Measurements from ENCODE around the gene PTPRT. TPM values are rescaled to one million over a fixed set of nuclear protein-coding genes. Genes with fewer than 3 reads are reported as not detected.

Gene PTPRT
- total RNA-seq, 2 experiments from 2014 or later = not detected

DNA sequence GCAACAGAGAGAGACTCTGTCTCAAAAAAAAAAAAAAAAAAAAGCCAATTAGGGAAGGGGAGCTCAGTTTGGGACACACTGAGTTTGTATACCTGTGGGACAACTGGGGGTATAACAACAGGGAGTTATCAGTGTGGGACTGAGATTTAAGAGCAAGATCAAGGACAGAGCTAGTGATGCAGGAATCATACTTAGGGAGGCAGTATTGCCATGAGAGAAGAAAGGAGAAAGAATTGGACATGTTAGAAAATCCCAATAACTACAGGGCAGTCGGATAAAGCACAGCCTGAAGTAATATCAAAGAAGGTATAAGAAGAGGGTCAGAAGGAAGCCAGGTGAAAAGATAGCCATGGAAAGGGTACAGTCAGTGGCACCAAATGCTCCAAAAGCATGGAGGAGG lies 121.2 kb downstream of the PTPRT start:
- Mint-ChIP-seq H3K27me3 (no peaks in the 10 kb centered on the region), H3K4me3 (no peak overlapping the region), H3K4me1 (ENCODE audit: low read depth) (no peaks in the 10 kb centered on the region), H3K9me3 (peaks cover 3% of the 10 kb centered on the region), H3K27ac (no peak overlapping the region), H3K36me3 (ENCODE audit: low read depth) (no peaks in the 10 kb centered on the region)
- ChIA-PET CTCF (no interaction called here), POLR2A (no interaction called here)
- TF ChIP-seq, protein P1, sequence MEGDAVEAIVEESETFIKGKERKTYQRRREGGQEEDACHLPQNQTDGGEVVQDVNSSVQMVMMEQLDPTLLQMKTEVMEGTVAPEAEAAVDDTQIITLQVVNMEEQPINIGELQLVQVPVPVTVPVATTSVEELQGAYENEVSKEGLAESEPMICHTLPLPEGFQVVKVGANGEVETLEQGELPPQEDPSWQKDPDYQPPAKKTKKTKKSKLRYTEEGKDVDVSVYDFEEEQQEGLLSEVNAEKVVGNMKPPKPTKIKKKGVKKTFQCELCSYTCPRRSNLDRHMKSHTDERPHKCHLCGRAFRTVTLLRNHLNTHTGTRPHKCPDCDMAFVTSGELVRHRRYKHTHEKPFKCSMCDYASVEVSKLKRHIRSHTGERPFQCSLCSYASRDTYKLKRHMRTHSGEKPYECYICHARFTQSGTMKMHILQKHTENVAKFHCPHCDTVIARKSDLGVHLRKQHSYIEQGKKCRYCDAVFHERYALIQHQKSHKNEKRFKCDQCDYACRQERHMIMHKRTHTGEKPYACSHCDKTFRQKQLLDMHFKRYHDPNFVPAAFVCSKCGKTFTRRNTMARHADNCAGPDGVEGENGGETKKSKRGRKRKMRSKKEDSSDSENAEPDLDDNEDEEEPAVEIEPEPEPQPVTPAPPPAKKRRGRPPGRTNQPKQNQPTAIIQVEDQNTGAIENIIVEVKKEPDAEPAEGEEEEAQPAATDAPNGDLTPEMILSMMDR (IDR thresholded peaks at IDR 0.05) = no peak
- ATAC-seq (no peak), DNase-seq (no peak)
- intact Hi-C loops (cut with micrococcal nuclease) = no loop called here

DNA sequence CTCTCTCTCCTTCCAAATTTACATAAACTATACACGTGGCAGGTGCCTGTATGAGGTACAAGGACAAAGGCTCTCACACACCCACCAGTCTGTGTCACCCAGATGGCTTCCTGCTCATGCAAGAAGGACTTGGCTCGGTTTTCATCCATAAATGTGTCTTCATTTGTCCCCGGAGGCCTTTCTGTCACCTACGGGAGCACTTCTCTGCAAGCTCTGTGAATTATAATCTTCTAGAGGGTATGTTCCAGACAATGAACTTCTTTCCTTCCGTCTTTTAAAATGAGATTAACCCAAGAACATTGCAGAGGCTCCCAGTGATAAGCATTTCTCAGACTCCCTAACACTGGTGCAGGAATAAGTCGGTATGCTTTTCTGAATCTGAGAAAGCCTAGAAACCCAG lies 123.6 kb downstream of the PTPRT start:
- TF ChIP-seq, protein P1 (IDR thresholded peaks at IDR 0.05) = no peak
- no peaks in the 10 kb centered on the region for H3K36me3 Mint-ChIP-seq (ENCODE audit: low read depth)
- intact Hi-C loops (cut with micrococcal nuclease) = no loop called here
- H3K27ac Mint-ChIP-seq = no peak overlapping the region
- peaks cover 3% of the 10 kb centered on the region for H3K9me3 Mint-ChIP-seq
- DNase-seq = no peak
- H3K27me3 Mint-ChIP-seq = peaks cover 2% of the 10 kb centered on the region
- no peak for ATAC-seq
- ChIA-PET CTCF (interaction anchor here (0.6 kb wide), 1 partner anchor 58 kb away, joined by 3 read pairs; no protein-coding TSS in a partner anchor), POLR2A (interaction anchor here (0.6 kb wide), 1 partner anchor 387 kb away, joined by 3 read pairs; no protein-coding TSS in a partner anchor)
- H3K4me1 Mint-ChIP-seq (ENCODE audit: low read depth) = no peaks in the 10 kb centered on the region
- no peak overlapping the region for H3K4me3 Mint-ChIP-seq

DNA sequence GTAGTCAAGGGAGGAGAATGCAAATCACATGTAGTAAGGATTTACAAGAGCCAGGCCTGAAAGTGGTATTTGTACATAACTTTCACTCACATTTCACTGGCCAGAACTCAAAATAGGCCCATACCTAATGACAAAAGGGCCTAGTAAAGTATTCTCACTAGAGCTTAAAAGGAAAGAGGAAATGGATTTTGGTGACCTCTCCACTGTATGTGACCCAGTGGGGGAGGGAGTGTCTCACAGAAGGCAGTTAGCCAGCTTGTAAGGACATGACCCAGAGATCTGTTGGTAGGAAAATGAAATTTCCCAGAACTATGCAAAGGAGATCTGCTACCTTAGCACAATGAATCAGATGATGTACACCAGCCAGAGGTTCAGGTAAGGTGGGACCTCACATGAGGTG lies 124.4 kb downstream of the PTPRT start:
- ChIA-PET CTCF (no interaction called here), POLR2A (no interaction called here)
- Mint-ChIP-seq H3K27ac (no peak overlapping the region), H3K36me3 (ENCODE audit: low read depth) (no peaks in the 10 kb centered on the region), H3K9me3 (peaks cover 3% of the 10 kb centered on the region), H3K27me3 (peaks cover 2% of the 10 kb centered on the region), H3K4me3 (no peak overlapping the region), H3K4me1 (ENCODE audit: low read depth) (no peaks in the 10 kb centered on the region)
- no peak for DNase-seq
- TF ChIP-seq, protein P1 (IDR thresholded peaks at IDR 0.05) = no peak
- no peak for ATAC-seq
- intact Hi-C loops (cut with micrococcal nuclease) = no loop called here

DNA sequence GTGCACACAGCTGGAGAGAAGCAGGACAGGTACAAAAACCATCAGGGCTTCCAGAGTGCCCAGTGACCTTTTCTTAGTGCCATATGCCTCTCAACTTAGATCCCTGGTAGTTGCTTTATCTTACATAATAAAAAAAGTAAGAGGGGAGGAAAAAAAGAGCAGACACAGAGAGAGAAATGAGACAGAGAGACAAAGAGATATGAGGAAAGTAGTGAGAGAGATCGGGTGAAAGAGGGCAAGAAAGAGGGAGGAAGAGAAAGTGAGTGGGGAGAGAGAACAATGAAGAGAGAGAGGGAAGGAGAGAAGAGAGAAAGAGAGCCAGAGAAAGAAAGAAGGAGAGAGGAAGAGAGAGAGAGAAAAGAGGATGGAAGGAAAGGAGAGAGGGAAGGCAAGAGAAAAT lies 131.6 kb downstream of the PTPRT start:
- ATAC-seq = no peak
- Mint-ChIP-seq H3K27ac (no peak overlapping the region), H3K9me3 (no peaks in the 10 kb centered on the region), H3K4me3 (no peak overlapping the region), H3K4me1 (ENCODE audit: low read depth) (no peaks in the 10 kb centered on the region), H3K27me3 (peaks cover 5% of the 10 kb centered on the region), H3K36me3 (ENCODE audit: low read depth) (no peaks in the 10 kb centered on the region)
- DNase-seq = no peak
- ChIA-PET CTCF (no interaction called here), POLR2A (no interaction called here)
- TF ChIP-seq, protein P1 (IDR thresholded peaks at IDR 0.05) = no peak
- intact Hi-C loops (cut with micrococcal nuclease) = no loop called here

DNA sequence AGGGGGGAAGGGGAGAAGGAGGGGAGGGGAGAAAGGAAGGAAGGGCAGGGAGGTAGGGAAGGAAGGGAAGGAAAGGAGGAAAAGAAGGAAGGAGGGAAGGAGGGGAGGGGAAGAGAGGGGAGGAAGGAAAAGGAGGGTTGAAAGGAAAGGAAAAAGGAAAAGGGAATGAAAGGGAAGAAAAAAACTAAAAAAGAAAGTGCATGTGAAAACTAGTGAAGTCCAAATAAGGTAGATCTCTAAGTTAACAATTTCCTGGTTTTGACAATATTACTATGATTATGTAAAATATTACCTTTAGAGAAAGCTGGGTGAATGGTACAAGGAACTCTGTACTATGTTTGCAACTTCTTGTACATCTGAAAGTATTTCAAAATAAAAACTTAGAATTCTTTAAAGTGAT lies 132.4 kb downstream of the PTPRT start:
- POLR2A ChIA-PET = no interaction called here
- Mint-ChIP-seq H3K9me3 (no peaks in the 10 kb centered on the region), H3K4me3 (no peak overlapping the region), H3K4me1 (ENCODE audit: low read depth) (no peaks in the 10 kb centered on the region), H3K36me3 (ENCODE audit: low read depth) (no peaks in the 10 kb centered on the region), H3K27me3 (peaks cover 6% of the 10 kb centered on the region), H3K27ac (no peak overlapping the region)
- CTCF ChIA-PET = no interaction called here
- intact Hi-C loops (cut with micrococcal nuclease) = no loop called here
- DNase-seq (no peak), ATAC-seq (no peak)
- TF ChIP-seq, protein P1 (IDR thresholded peaks at IDR 0.05) = no peak

All from activated CD8-positive, alpha-beta T cell treated with anti-CD3 and anti-CD28 coated beads for 36 hours (primary cell).